GM18502 (cell line): ENCODE measurements around the gene ADGRD1.

Experiments
- ATAC-seq: cut with Tn5 transposase; IDR thresholded peaks from one replicate; pipeline ENCODE4 v1.9.1; 2021; ENCODE audit warnings: mild to moderate bottlenecking; ENCODE audit not compliant: unreplicated experiment, poor library complexity

The ADGRD1 gene

GRCh38 chr12:131035245-131035681, 81.6 kb downstream of the ADGRD1 start:
- ATAC-seq, result no peak

DNA sequence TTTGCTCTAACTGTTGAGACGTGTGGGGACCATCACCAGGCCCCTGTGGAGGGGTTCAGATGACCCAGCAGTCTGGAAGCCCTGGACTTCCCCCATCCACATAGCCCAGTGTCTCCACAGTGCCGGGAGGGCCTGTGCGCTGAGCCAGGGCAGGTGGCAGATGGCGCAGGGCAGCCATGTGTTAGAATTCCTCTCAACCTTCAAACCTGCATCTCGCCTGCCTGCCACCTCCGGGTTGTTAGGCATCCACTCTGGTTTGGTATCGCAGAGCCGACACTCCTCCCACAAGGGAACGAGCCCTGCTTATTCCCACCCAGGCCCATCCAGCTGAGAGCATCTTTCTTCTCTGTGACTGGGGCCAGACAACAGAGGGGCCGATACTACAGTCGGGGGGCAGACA, 84.5 kb downstream of the ADGRD1 start:
- ATAC-seq, result no peak

DNA sequence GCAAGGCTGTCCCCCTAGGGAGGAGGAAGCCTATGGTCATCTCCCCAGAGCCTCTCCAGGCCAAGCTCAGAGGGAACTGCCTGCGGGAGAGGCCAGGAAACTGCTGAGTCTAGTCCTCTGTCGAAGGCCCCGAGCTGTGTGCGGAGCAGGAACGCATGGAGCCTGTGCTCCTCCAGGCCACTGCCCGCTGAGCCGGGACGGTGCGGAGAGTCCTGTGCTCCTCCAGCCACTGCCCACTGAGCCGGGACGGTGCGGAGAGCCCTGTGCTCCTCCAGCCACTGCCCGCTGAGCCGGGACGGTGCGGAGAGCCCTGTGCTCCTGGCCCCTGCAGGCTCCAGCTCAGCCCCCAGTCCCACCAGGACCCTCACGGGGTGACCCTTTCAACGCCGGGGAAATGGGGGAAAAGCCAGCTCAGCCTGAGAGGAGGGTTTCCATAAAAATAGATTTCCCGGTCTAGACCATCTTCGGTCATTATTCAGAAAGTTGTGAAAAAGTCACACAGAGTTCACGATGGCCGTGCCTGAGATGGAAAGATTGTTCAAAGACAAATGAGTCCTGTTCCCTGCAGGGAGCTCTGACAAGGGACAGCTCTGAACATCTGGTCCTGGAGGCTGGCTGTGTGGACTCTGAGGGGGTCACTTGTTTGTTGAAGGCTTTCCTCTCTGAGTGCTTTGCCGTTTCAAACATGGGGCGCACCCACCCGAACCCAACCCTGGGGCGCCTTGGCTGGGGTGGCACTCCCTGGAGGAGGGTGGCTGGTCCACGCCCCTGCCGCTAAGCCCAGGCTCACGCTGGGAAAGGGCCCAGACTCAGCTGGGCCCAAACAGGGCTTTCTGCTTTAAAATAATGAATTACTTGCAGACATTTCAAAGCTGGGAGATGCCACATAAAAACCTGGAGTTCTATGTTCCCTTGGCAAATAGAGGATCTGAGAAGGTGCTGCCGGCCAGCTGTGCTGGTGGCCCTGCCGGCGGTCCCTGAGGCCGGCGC, 85.5 kb downstream of the ADGRD1 start:
- ATAC-seq, result no peak

DNA sequence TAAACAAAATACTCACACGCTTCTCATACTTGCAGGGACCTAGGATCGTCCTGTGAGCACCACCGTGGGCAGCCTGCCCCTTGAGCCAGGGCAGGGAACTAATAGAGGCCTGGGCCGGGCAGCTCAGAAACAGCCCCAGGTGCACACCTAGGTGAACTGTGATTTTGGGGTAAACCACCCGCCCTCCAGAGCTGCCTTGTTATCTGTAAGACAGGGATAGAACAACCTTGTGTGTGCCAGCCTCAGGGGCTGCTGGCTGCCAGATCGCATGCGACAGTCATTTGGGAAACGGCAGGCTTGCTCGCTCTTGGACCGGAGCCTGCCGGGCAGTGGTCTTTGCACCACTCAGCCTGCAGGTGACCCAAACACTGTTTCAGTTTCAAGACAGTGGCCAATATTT, 86.8 kb downstream of the ADGRD1 start:
- ATAC-seq, result no peak

- ATAC-seq, result no peak
These were observed 87.7 kb downstream of the ADGRD1 start for GRCh38 chr12:131041216-131041967.

DNA sequence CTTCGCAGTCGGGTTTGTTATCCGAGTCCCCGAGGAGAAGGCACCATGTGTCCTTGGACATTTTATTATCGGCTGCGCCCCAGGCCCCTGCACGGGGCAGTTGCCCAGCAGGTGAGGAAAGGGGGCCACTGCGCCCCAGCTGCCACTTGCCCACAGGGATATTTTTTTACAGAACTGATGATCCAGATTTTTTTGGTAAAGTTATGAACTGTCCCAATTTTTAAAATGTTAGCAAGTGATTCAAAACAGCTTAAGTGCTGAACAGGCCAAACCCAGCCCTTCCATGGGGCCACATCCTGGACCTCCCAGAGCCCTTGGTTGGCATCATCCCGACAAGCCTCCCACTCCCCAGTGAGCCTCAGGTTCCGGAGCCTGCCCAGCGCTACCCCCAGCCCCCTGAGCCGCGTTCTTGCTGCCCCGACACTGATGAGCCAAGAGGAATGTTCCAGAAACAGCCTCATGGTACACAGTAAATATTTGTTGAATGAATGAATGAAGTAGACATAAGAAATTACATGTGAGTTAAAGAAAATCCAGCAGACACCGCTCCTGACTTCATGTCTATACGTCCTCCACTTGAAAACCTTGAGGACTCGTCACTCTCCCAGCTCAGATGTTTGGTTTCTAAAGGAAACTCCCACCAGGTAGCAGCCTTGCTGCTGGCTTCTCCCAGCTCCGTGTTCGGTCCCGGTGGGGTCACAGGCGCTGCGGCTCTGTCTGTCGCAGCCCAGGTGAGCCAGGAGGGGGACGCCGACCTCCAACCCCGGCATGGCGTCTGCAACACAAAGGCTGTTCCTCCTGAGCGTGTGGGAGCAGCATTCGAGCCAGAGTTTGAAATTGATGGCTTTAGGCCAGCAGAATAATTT, 88.5 kb downstream of the ADGRD1 start:
- ATAC-seq, result no peak

GRCh38 chr12:131042834-131043245, 89.1 kb downstream of the ADGRD1 start:
- no peak for ATAC-seq

- no peak for ATAC-seq
These were observed 89.7 kb downstream of the ADGRD1 start for GRCh38 chr12:131043401-131043871.

DNA sequence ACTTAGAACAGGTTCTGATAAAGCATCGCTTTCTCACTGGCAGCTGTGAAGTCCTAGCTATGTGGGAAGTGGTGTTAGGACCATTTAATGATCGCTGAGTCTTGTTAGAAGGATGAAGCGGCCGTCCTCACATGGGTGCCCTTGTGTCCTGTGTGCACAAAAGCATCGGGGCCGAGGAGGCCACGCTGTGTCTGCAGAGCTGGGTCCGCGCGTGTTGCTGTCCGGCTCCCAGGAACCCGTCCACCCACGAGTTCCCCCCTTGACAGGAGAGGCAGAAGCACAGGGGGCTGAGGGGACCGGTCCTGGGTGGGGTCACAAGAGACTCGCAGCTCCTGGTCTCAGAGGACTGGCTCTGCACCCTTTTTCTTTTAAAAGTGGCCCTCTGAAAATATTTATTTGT, 90.4 kb downstream of the ADGRD1 start:
- ATAC-seq, result no peak

GRCh38 chr12:131044760-131045381, 91.2 kb downstream of the ADGRD1 start:
- no peak for ATAC-seq

- ATAC-seq, result no peak
These were observed 92.2 kb downstream of the ADGRD1 start for GRCh38 chr12:131045705-131046460.

GRCh38 chr12:131046813-131047788, 93.4 kb downstream of the ADGRD1 start:
- no peak for ATAC-seq

GRCh38 chr12:131047789-131048610, 94.3 kb downstream of the ADGRD1 start:
- no peak for ATAC-seq

GRCh38 chr12:131048611-131048990, 94.9 kb downstream of the ADGRD1 start:
- ATAC-seq, result no peak

- no peak for ATAC-seq
These were observed 95.3 kb downstream of the ADGRD1 start for GRCh38 chr12:131049002-131049401.

DNA sequence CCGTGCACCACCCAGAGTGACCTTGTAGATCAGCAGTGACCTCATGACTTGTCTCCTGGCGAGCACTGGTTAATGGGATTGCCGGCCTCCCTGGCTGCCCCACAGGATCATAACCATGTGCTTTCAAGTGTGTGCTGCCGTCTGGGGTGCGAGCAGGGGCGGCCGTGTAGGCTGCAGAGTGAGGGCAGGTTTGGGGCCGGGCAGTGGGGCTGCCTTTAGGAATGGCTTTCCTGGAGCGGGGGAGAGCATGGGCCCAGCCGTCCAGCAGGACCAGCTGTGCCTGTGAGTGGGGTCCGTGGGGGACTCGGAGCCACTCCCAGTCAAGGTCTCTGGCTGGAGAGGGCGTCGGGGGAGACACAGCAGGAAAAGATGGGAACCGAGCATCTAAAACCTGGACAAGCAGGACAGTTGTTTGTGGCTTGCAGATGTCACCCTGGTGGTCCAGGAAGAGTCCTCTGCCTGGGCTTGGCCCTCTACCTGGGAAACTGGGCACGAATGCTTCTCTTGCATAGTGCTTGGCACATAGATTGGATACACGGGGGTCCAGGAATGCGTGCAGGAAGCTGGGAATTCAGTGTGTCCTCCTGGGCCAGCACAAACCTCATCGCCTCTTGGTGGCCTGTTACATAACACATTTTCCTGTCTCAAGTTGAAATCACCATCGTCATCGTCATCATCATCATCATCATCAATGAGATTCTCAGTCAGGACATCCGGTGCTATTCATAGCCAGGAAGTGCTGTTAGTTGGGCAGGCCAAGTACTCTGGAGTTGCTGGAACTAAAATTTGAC, 96.0 kb downstream of the ADGRD1 start:
- ATAC-seq, result no peak
